Measurements from ENCODE around the gene ZNF138. TPM values are rescaled to one million over a fixed set of nuclear protein-coding genes. Genes with fewer than 3 reads are reported as not detected.
A peak's percentile ranks its signal among the peaks of the same experiment; 100 is the strongest.
"Not testable (repeated sequence)": the region's sequence is repeated elsewhere in the genome, so short reads cannot be mapped to it uniquely, and the experiment has no call there.

Gene ZNF138
- total RNA-seq, 1 experiment from 2014 or later, result 12.5 TPM

DNA sequence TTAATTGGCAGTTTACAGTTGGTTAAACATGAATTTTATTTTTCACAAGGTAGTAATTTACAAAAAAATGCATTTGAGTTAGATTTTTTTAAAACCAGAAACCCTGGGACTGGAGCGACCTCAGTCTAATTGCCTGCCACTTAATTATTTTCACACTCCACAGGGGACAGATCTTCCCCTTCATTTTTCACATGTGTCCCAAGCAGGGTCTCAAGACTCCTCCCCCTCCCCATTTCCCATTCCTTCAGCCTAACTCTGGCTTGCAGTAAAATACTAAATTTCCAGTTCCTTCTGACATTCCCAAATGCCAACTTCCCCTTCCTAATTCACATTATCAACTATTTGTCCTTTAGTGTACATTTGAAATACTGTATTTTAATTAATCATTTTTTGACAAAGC is 948 bp downstream of the ZNF138 start:
- POLR2A ChIA-PET, result no interaction called here
- Mint-ChIP-seq H3K27ac (ENCODE audit: unreplicated experiment) (peak overlapping the region; percentile 97), H3K27me3 (ENCODE audit: insufficient read depth, unreplicated experiment) (no peaks in the 10 kb centered on the region), H3K4me3 (ENCODE audit: unreplicated experiment) (peak overlapping the region; percentile 96), H3K4me1 (ENCODE audit: low read depth, unreplicated experiment) (no peaks in the 10 kb centered on the region), H3K36me3 (ENCODE audit: insufficient read depth, unreplicated experiment) (peaks cover 44% of the 10 kb centered on the region), H3K9me3 (ENCODE audit: unreplicated experiment) (peaks cover 7% of the 10 kb centered on the region)
- intact Hi-C loops (cut with micrococcal nuclease; ENCODE audit: unreplicated experiment), result loop anchor here (10.0 kb wide), 1 partner anchor 130 kb away; the partner anchor contains the start of gene ZNF107
- no peak for DNase-seq
- H3K4me1 ChIP-seq, result 0 out of 2 replicates have a peak, but pooled peaks cover 4% of the 10 kb centered on the region
- no peaks in the 10 kb centered on the region for H3K9me3 ChIP-seq
- TF ChIP-seq, protein P1, sequence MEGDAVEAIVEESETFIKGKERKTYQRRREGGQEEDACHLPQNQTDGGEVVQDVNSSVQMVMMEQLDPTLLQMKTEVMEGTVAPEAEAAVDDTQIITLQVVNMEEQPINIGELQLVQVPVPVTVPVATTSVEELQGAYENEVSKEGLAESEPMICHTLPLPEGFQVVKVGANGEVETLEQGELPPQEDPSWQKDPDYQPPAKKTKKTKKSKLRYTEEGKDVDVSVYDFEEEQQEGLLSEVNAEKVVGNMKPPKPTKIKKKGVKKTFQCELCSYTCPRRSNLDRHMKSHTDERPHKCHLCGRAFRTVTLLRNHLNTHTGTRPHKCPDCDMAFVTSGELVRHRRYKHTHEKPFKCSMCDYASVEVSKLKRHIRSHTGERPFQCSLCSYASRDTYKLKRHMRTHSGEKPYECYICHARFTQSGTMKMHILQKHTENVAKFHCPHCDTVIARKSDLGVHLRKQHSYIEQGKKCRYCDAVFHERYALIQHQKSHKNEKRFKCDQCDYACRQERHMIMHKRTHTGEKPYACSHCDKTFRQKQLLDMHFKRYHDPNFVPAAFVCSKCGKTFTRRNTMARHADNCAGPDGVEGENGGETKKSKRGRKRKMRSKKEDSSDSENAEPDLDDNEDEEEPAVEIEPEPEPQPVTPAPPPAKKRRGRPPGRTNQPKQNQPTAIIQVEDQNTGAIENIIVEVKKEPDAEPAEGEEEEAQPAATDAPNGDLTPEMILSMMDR (IDR thresholded peaks at IDR 0.05; ENCODE audit: insufficient read depth in 1 of 2, low read depth in 1 of 2, low read length in 1 of 2, severe bottlenecking in 1 of 2, unreplicated experiment in 1 of 2), result no peak
- no peaks in the 10 kb centered on the region for H3K36me3 ChIP-seq (ENCODE audit: control insufficient read depth, insufficient read depth, low read length)
- peak overlapping the region; percentile 92 for H3K4me3 ChIP-seq (ENCODE audit: low read depth, low read length)
- TSS peak; percentile 49 for BruUV-seq (replicated peaks)
- H3K27me3 ChIP-seq (replicated peaks; ENCODE audit: control insufficient read depth, insufficient read depth, low read length), result no peaks in the 10 kb centered on the region
- CTCF ChIA-PET, result no interaction called here

DNA sequence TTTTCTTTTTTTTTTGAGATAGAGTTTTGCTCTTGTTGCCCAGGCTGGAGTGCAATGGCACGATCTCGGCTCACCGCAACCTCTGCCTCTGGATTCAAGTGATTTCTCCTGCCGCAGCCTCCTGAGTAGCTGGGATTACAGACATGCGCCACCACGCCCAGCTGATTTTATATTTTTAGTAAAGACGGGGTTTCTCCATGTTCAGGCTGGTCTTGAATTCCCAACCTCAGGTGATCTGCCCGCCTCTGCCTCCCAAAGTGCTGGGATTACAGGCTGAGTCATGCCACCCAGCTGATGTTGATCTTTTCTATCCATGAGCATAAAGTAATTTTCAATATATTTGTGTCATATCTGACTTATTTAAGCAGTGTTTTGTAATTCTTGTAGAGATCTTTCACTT is 4.9 kb downstream of the ZNF138 start:
- not testable (repeated sequence) for BruUV-seq (replicated peaks)

GRCh38 chr7:64802699-64803098 is 8.5 kb downstream of the ZNF138 start:
- Histone ChIP-seq H3K27me3 (replicated peaks; ENCODE audit: control insufficient read depth, insufficient read depth, low read length) (no peaks in the 10 kb centered on the region), H3K9me3 (peaks cover 29% of the 10 kb centered on the region), H3K4me3 (ENCODE audit: low read depth, low read length) (no peak overlapping the region), H3K4me1 (peaks cover 13% of the 10 kb centered on the region; the same call in 1 of the 2 replicates), H3K36me3 (ENCODE audit: control insufficient read depth, insufficient read depth, low read length) (peaks cover 3% of the 10 kb centered on the region)
- H3K27me3 Mint-ChIP-seq (ENCODE audit: insufficient read depth, unreplicated experiment), result no peaks in the 10 kb centered on the region
- BruUV-seq (replicated peaks), result no TSS peak
- intact Hi-C loops (cut with micrococcal nuclease; ENCODE audit: unreplicated experiment), result no loop called here
- CTCF ChIA-PET, result no interaction called here
- POLR2A ChIA-PET, result no interaction called here
- no peak for DNase-seq
- TF ChIP-seq, protein P1 (IDR thresholded peaks at IDR 0.05; ENCODE audit: insufficient read depth in 1 of 2, low read depth in 1 of 2, low read length in 1 of 2, severe bottlenecking in 1 of 2, unreplicated experiment in 1 of 2), result no peak
- H3K9me3 Mint-ChIP-seq (ENCODE audit: unreplicated experiment), result peaks cover 44% of the 10 kb centered on the region
- H3K36me3 Mint-ChIP-seq (ENCODE audit: insufficient read depth, unreplicated experiment), result peaks cover 73% of the 10 kb centered on the region
- H3K4me1 Mint-ChIP-seq (ENCODE audit: low read depth, unreplicated experiment), result no peaks in the 10 kb centered on the region
- no peak overlapping the region for H3K27ac Mint-ChIP-seq (ENCODE audit: unreplicated experiment)
- no peak overlapping the region for H3K4me3 Mint-ChIP-seq (ENCODE audit: unreplicated experiment)

More for the DNA sequence above, 4.9 kb downstream of the ZNF138 start:
- CTCF ChIA-PET; H3K27ac Mint-ChIP-seq (ENCODE audit: unreplicated experiment); H3K27me3 ChIP-seq (replicated peaks; ENCODE audit: control insufficient read depth, insufficient read depth, low read length); POLR2A ChIA-PET; H3K27me3 Mint-ChIP-seq (ENCODE audit: insufficient read depth, unreplicated experiment); DNase-seq; H3K4me3 Mint-ChIP-seq (ENCODE audit: unreplicated experiment); H3K36me3 ChIP-seq (ENCODE audit: control insufficient read depth, insufficient read depth, low read length); H3K4me3 ChIP-seq (ENCODE audit: low read depth, low read length); H3K4me1 Mint-ChIP-seq (ENCODE audit: low read depth, unreplicated experiment): not testable (repeated sequence)
- intact Hi-C loops (cut with micrococcal nuclease; ENCODE audit: unreplicated experiment), result loop anchor here (10.0 kb wide), 1 partner anchor 134 kb away; the partner anchor contains the start of gene ZNF107
- H3K9me3 ChIP-seq, result peaks cover 21% of the 10 kb centered on the region
- H3K9me3 Mint-ChIP-seq (ENCODE audit: unreplicated experiment), result peaks cover 32% of the 10 kb centered on the region
- H3K4me1 ChIP-seq, result peaks cover 13% of the 10 kb centered on the region; the same call in 1 of the 2 replicates
- peaks cover 78% of the 10 kb centered on the region for H3K36me3 Mint-ChIP-seq (ENCODE audit: insufficient read depth, unreplicated experiment)
